Esophagus squamous epithelium (tissue), 5 donors: Measurements from ENCODE around the gene ADGRL2. TPM values are rescaled to one million over a fixed set of nuclear protein-coding genes. Genes with fewer than 3 reads are reported as not detected.

Experiments used
- DNase-seq: peaks from one replicate; lab custom pipeline; 2025; lab: John Stamatoyannopoulos, UW
- H3K27ac ChIP-seq, 4 donors: fragments of 200-600 bp; sonication (generic); one replicate each; pipeline ENCODE4 v1.5.1; 2016 to 2019; ENCODE audit warnings: mild to moderate bottlenecking in 1 of 4
- H3K27me3 ChIP-seq, 4 donors: fragments of 200-600 bp; sonication (generic); 1 replicate in 3 of 4; 2 replicates in 1 of 4; pipeline versions ENCODE4 v1.5.1 to v1.6.0; 2017 to 2021; ENCODE audit warnings: antibody characterized with exemption in 1 of 4
- H3K36me3 ChIP-seq, 3 donors: fragments of 200-600 bp; sonication (generic); one replicate each; pipeline ENCODE4 v1.5.1; 2016 to 2019
- H3K4me1 ChIP-seq, 3 donors: fragments of 200-600 bp; sonication (generic); one replicate each; pipeline ENCODE4 v1.5.1; 2017 to 2019
- H3K4me3 ChIP-seq, 4 donors: fragments of 200-600 bp; sonication (generic); 1 replicate in 3 of 4; 2 replicates in 1 of 4; pipeline ENCODE4 v1.5.1; 2016 to 2019; ENCODE audit warnings: mild to moderate bottlenecking in 2 of 4, moderate library complexity in 1 of 4
- H3K9me3 ChIP-seq, 3 donors: fragments of 200-600 bp; sonication (generic); one replicate each; pipeline ENCODE4 v1.5.1; 2016 to 2019
- CTCF ChIP-seq, 6 experiments: fragments of 450-650 bp in 4 of 6; fragments of 200-600 bp in 2 of 6; sonication (generic) in 2 of 6; IDR thresholded peaks; one replicate each; pipeline ENCODE4 v1.5.1; 2016 to 2019; ENCODE audit warnings: antibody characterized with exemption in 6 of 6, mild to moderate bottlenecking in 4 of 6, moderate library complexity in 4 of 6
- POLR2A ChIP-seq, 4 donors: fragments of 450-650 bp; IDR thresholded peaks; one replicate each; pipeline ENCODE4 v1.6.1; 2017; ENCODE audit warnings: antibody characterized with exemption in 4 of 4, mild to moderate bottlenecking in 4 of 4, moderate library complexity in 3 of 4
- WGBS, 2 donors: methylation state at CpG; one replicate each; pipeline ENCODE4 v1.1.5; 2018; 5-methylcytosine and 5-hydroxymethylcytosine counted together
- intact Hi-C: fragments of 100-400 bp; cut with DNase I; formaldehyde crosslinking; loops from one replicate; pipeline ENCODE4 v1.15.0; 2022
- total RNA-seq, 4 donors: library from RNA; depleted of rRNA; stranded (reverse); fragments of >200 nt; gene quantifications; one replicate each; pipeline ENCODE4 v1.1.0, GENCODE V29; 2016
- donor health status: DM: yes; HTN: yes; CAD: no.

ADGRL2 gene
- total RNA-seq, 4 donors from 2014 or later, result 37.2 to 63.7 (median 59.7) TPM

DNA sequence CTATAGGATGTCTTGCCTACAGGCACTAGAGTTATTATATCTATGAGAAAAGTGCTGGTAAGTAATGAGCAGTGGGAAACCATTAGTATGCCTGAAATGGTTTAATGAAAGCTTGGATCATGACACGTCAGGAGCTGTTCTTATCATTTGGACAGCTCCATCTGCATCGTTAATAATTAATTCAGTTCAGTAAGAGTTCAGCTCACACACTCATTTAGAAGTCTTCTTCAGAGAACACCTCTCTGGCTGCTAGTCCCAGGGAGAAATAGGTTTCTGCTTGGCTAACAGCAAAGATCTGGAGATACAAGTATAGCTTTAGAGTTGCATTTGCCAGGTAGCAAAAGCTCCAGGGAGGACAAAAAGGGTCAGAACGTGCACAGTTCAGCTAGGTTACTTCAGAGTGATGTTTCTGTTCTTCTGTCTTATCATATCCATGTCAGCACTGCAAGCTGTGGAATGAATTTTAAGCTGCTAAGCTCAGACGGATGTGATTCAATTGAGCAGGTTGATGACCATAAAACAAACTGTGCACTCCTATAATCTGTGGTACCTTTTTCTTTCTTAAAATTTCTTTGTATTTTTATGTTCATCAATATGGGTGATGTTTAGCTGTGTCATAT is 173.6 kb downstream of the ADGRL2 start:
- 40 to 57% methylated on average over 4 of the region's 4 CpGs for WGBS, 2 donors
- H3K27ac ChIP-seq, result no peak overlapping the region

DNA sequence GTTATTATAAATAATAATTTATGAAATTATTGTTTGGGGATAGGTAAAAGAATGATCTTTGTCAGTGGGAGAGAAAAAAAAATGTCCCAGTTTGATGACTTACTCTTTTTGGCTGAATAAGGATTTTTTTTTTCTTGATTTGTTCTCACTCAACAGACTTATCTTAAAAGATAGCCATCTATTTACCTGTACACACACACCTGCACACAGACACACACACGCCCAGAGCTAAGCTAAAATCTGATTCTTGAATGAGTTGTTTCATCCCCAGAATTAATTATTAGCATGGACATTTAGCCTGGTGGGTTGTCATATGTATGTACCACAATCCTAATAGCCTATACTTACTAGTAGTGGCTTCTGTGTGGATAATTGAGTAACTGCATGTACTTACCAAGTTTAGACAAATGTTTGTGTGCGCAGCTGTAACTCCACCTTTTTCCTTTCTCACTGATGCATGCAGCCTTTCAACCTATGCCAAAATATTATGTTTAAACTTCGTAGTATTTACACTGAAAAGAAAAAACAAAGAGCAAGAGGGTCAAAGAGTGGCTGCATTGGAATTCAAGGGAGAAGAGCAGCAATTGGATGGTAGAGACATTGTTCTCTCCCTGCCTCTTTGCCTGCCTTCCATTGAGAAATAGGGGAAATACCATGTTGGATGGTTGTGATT is 174.3 kb downstream of the ADGRL2 start:
- no peak overlapping the region for H3K4me3 ChIP-seq
- WGBS, 2 donors, result 32 to 52% methylated on average over 3 of the region's 3 CpGs
- TF ChIP-seq POLR2A (IDR thresholded peaks at IDR 0.05) (no peak), CTCF (IDR thresholded peaks at IDR 0.05) (no peak)
- H3K27ac ChIP-seq, result no peak overlapping the region
- H3K27me3 ChIP-seq, result no peaks in the 10 kb centered on the region
- intact Hi-C loops, result no loop called here
- no peaks in the 10 kb centered on the region for H3K9me3 ChIP-seq
- no peaks in the 10 kb centered on the region for H3K4me1 ChIP-seq
- no peak for DNase-seq
- H3K36me3 ChIP-seq, result peaks cover 0 to 43% (median 0%) of the 10 kb centered on the region in 3 donors

More for the DNA sequence above, 173.6 kb downstream of the ADGRL2 start:
- Histone ChIP-seq H3K36me3 (peaks cover 0 to 47% (median 0%) of the 10 kb centered on the region in 3 donors), H3K27me3 (no peaks in the 10 kb centered on the region), H3K4me3 (no peak overlapping the region), H3K9me3 (no peaks in the 10 kb centered on the region), H3K4me1 (no peaks in the 10 kb centered on the region)
- intact Hi-C loops, result no loop called here
- no peak for DNase-seq
- TF ChIP-seq POLR2A (IDR thresholded peaks at IDR 0.05) (no peak), CTCF (IDR thresholded peaks at IDR 0.05) (no peak)

DNA sequence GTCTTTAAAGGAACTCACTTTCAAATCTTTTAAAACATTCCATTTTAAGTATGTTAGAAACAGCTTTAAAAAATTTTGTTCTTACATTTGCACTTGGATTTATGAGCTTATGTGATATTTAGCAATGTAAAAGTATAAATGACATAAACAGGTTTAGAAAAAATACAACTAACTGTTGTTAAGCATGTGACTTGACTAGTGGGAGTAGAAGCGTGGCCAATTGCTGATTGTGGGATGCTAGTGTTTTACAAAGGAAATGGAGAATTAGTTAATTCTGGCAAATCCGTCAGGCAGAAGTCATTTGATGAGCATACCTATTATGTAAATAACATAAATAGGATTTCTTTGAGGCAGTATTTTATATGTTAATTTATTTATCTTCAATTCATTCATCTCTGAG is 175.8 kb downstream of the ADGRL2 start:
- 82 to 86% methylated on average over 2 of the region's 2 CpGs for WGBS, 2 donors
- Histone ChIP-seq H3K4me1 (no peaks in the 10 kb centered on the region), H3K9me3 (no peaks in the 10 kb centered on the region), H3K36me3 (peaks cover 0 to 28% (median 0%) of the 10 kb centered on the region in 3 donors), H3K4me3 (no peak overlapping the region), H3K27me3 (no peaks in the 10 kb centered on the region), H3K27ac (no peak overlapping the region)
- DNase-seq, result no peak
- TF ChIP-seq POLR2A (IDR thresholded peaks at IDR 0.05) (no peak), CTCF (IDR thresholded peaks at IDR 0.05) (no peak)
- intact Hi-C loops, result no loop called here

- no peak overlapping the region for H3K27ac ChIP-seq
- no peaks in the 10 kb centered on the region for H3K9me3 ChIP-seq
- no peak for TF ChIP-seq POLR2A (IDR thresholded peaks at IDR 0.05)
- TF ChIP-seq CTCF (IDR thresholded peaks at IDR 0.05), result no peak
- H3K4me3 ChIP-seq, result no peak overlapping the region
- intact Hi-C loops, result no loop called here
- H3K36me3 ChIP-seq, result peaks cover 0 to 24% (median 0%) of the 10 kb centered on the region in 3 donors
- no peak for DNase-seq
- no peaks in the 10 kb centered on the region for H3K27me3 ChIP-seq
- H3K4me1 ChIP-seq, result no peaks in the 10 kb centered on the region
Measured at GRCh38 chr1:81978945-81979344, 178.2 kb downstream of the ADGRL2 start.

DNA sequence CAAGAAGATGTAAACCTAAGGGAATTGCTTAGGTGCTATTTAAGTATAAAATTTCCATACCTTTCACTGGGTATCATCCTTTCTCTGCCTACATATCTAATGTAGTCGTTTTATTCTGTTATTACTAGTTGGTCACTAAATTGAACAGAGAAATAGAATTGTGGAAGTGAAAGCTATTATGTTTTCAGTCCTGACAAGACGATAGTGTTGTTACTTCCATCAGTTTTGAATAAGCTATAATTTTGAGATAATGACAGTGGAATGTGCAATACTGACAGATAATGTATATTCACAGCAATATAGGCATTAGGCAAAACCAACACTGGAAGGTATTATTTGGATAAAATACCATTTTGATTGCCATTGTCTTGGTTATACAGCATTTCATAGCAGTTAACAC is 181.8 kb downstream of the ADGRL2 start:
- intact Hi-C loops, result no loop called here
- no peak for TF ChIP-seq CTCF (IDR thresholded peaks at IDR 0.05)
- no peak for TF ChIP-seq POLR2A (IDR thresholded peaks at IDR 0.05)
- no peak overlapping the region for H3K27ac ChIP-seq
- DNase-seq, result no peak
- H3K27me3 ChIP-seq, result no peaks in the 10 kb centered on the region
- peaks cover 0 to 38% (median 0%) of the 10 kb centered on the region in 3 donors for H3K36me3 ChIP-seq
- 73 to 81% methylated on average over 2 of the region's 2 CpGs for WGBS, 2 donors
- no peak overlapping the region for H3K4me3 ChIP-seq
- no peaks in the 10 kb centered on the region for H3K4me1 ChIP-seq
- H3K9me3 ChIP-seq, result no peaks in the 10 kb centered on the region
